PC-9 (cell line): ENCODE data around the gene RGS3. TPM values are rescaled to one million over a fixed set of nuclear protein-coding genes. Genes with fewer than 3 reads are reported as not detected.

Experiments
- BruUV-seq: library from RNA; stranded (reverse); fragments of 400-500 nt; replicated peaks from 2 replicates; lab custom pipeline; 2021; lab: Mats Ljungman, UMichigan
- CTCF ChIA-PET: fragments of 300-600 bp; sonication (Branson Sonifier 250); formaldehyde crosslinking; loops from one replicate; lab custom pipeline; 2022; ENCODE audit warnings: antibody characterized with exemption; lab: Charles Lee
- POLR2A ChIA-PET: fragments of 300-600 bp; sonication (Branson Sonifier 250); formaldehyde crosslinking; loops from one replicate; lab custom pipeline; 2022; ENCODE audit warnings: antibody characterized with exemption; ENCODE audit not compliant: unreplicated experiment; lab: Charles Lee
- DNase-seq, 2 experiments: peaks; one replicate each; pipeline versions ENCODE4 v3.0.0 to v3.0.0-alpha.2; 2015 to 2022; ENCODE audit warnings: mixed read lengths in 1 of 2
- H2AFZ ChIP-seq: fragments of 200-600 bp; sonication (generic); 2 replicates; pipeline ENCODE4 v1.8.1; 2017; ENCODE audit warnings: antibody characterized with exemption
- H3F3A ChIP-seq: fragments of 200-600 bp; sonication (generic); 2 replicates; pipeline ENCODE4 v1.8.1; 2017; ENCODE audit warnings: antibody characterized with exemption, mild to moderate bottlenecking, low read depth; ENCODE audit not compliant: insufficient read depth
- H3K27ac ChIP-seq: fragments of 200-600 bp; sonication (generic); 2 replicates; pipeline ENCODE4 v1.6.1; 2016; ENCODE audit warnings: mixed run types
- H3K27me3 ChIP-seq: fragments of 200-600 bp; sonication (generic); 2 replicates; pipeline ENCODE4 v1.6.1; 2016; ENCODE audit warnings: low read depth, mixed run types; ENCODE audit not compliant: insufficient read depth
- H3K36me3 ChIP-seq: fragments of 200-600 bp; sonication (generic); 2 replicates; pipeline ENCODE4 v1.6.1; 2016; ENCODE audit warnings: low read depth, mixed run types
- H3K4me1 ChIP-seq: fragments of 200-600 bp; sonication (generic); replicated peaks from 2 replicates; pipeline ENCODE4 v1.6.1; 2016; ENCODE audit warnings: mixed run types; ENCODE audit not compliant: insufficient read depth
- H3K4me2 ChIP-seq: fragments of 200-600 bp; sonication (generic); 2 replicates; pipeline ENCODE4 v1.6.1; 2017; ENCODE audit warnings: mixed run types
- H3K4me3 ChIP-seq: fragments of 200-600 bp; sonication (generic); 2 replicates; pipeline ENCODE4 v1.6.1; 2016; ENCODE audit warnings: mixed run types
- H3K79me2 ChIP-seq: fragments of 200-600 bp; sonication (generic); 2 replicates; pipeline ENCODE4 v1.6.1; 2017; ENCODE audit warnings: low read depth, mixed run types
- H3K9me2 ChIP-seq: fragments of 200-600 bp; sonication (generic); 2 replicates; pipeline ENCODE4 v1.8.1; 2017; ENCODE audit warnings: mild to moderate bottlenecking; ENCODE audit not compliant: insufficient read depth
- H3K9me3 ChIP-seq: fragments of 200-600 bp; sonication (generic); 2 replicates; pipeline ENCODE4 v1.8.1; 2016; ENCODE audit warnings: low read depth; ENCODE audit not compliant: insufficient read depth
- H4K20me1 ChIP-seq: fragments of 200-600 bp; sonication (generic); 2 replicates; pipeline ENCODE4 v1.8.1; 2017; ENCODE audit not compliant: insufficient read depth
- EZH2 ChIP-seq: fragments of 200-600 bp; sonication (generic); IDR thresholded peaks from 2 replicates; pipeline ENCODE4 v1.8.0; 2017; ENCODE audit warnings: antibody characterized with exemption, low read depth
- intact Hi-C: fragments of 100-400 bp; cut with micrococcal nuclease; formaldehyde crosslinking; loops from one replicate; pipeline ENCODE4 v1.10.0; 2022; ENCODE audit not compliant: unreplicated experiment
- total RNA-seq: library from RNA; stranded (reverse); gene quantifications from 2 replicates; pipeline ENCODE4 v1.2.3, GENCODE V29; 2021
- TF ChIP-seq, protein P1 (sequence below): fragments of 200-600 bp; sonication (generic); conservative IDR thresholded peaks from 2 replicates; pipeline ENCODE4 v1.6.1; 2017; ENCODE audit warnings: mixed run types, antibody characterized with exemption, mild to moderate bottlenecking, moderate library complexity

Gene RGS3
- total RNA-seq, 1 experiment from 2014 or later, result 75.8 TPM

DNA sequence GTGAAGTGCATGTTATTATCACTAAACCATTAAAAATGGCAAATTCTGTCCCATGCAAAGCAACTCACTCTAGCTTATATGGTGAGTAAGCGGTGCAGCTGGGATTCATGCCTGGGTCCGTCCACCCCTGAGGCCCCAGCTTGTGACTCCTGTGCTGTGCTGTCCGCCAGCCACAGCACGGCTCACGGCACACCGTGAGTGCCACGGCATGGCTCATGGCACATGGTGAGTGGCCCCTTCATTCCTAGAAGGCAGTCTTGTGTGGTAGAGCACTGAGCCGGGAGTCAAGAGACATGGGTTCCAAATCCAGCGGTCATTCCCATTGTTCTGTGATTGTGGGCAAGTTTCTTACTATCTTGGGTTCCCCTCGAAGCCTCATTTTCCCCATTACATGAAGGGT is 18.8 kb downstream of the RGS3 start:
- Histone ChIP-seq H3K4me1 (0 out of 2 replicates have a peak, but pooled peaks cover 6% of the 10 kb centered on the region), H3K4me3 (no peak overlapping the region), H3F3A (no peaks in the 10 kb centered on the region), H2AFZ (no peak overlapping the region), H3K36me3 (peaks cover 9% of the 10 kb centered on the region; the same call in 1 of the 2 replicates), H3K9me3 (no peaks in the 10 kb centered on the region), H3K79me2 (no peaks in the 10 kb centered on the region), H3K27ac (no peak overlapping the region), H3K27me3 (no peaks in the 10 kb centered on the region), H4K20me1 (no peaks in the 10 kb centered on the region; the same call in 1 of the 2 replicates), H3K9me2 (no peaks in the 10 kb centered on the region), H3K4me2 (no peak overlapping the region)
- intact Hi-C loops, result no loop called here
- ChIA-PET CTCF (no interaction called here), POLR2A (no interaction called here)
- TF ChIP-seq, protein P1, sequence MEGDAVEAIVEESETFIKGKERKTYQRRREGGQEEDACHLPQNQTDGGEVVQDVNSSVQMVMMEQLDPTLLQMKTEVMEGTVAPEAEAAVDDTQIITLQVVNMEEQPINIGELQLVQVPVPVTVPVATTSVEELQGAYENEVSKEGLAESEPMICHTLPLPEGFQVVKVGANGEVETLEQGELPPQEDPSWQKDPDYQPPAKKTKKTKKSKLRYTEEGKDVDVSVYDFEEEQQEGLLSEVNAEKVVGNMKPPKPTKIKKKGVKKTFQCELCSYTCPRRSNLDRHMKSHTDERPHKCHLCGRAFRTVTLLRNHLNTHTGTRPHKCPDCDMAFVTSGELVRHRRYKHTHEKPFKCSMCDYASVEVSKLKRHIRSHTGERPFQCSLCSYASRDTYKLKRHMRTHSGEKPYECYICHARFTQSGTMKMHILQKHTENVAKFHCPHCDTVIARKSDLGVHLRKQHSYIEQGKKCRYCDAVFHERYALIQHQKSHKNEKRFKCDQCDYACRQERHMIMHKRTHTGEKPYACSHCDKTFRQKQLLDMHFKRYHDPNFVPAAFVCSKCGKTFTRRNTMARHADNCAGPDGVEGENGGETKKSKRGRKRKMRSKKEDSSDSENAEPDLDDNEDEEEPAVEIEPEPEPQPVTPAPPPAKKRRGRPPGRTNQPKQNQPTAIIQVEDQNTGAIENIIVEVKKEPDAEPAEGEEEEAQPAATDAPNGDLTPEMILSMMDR, result no peak
- no peak for TF ChIP-seq EZH2
- no peak for DNase-seq
- no TSS peak for BruUV-seq

- POLR2A ChIA-PET, result no interaction called here
- Histone ChIP-seq H3K27me3 (no peaks in the 10 kb centered on the region), H3K79me2 (no peaks in the 10 kb centered on the region), H3K36me3 (peaks cover 9% of the 10 kb centered on the region; the same call in 1 of the 2 replicates), H3K4me3 (no peak overlapping the region), H3F3A (no peaks in the 10 kb centered on the region), H3K4me1 (0 out of 2 replicates have a peak, but pooled peaks cover 6% of the 10 kb centered on the region), H2AFZ (no peak overlapping the region), H3K27ac (no peak overlapping the region), H3K4me2 (no peak overlapping the region), H3K9me2 (no peaks in the 10 kb centered on the region), H3K9me3 (no peaks in the 10 kb centered on the region), H4K20me1 (no peaks in the 10 kb centered on the region)
- no peak for DNase-seq
- BruUV-seq, result no TSS peak
- intact Hi-C loops, result no loop called here
- no peak for TF ChIP-seq EZH2
- CTCF ChIA-PET, result no interaction called here
Measured at GRCh38 chr9:113482991-113483675, 19.6 kb downstream of the RGS3 start.

GRCh38 chr9:113483676-113484257 is 20.2 kb downstream of the RGS3 start:
- Histone ChIP-seq H3K4me3 (no peak overlapping the region), H3K4me2 (no peak overlapping the region), H3K9me3 (no peaks in the 10 kb centered on the region), H3F3A (no peaks in the 10 kb centered on the region), H3K79me2 (no peaks in the 10 kb centered on the region), H3K4me1 (0 out of 2 replicates have a peak, but pooled peaks cover 6% of the 10 kb centered on the region), H3K9me2 (no peaks in the 10 kb centered on the region), H4K20me1 (no peaks in the 10 kb centered on the region), H3K36me3 (peaks cover 9% of the 10 kb centered on the region; the same call in 1 of the 2 replicates), H3K27ac (no peak overlapping the region), H3K27me3 (no peaks in the 10 kb centered on the region), H2AFZ (no peak overlapping the region)
- TF ChIP-seq, protein P1, result no peak
- TF ChIP-seq EZH2, result no peak
- no TSS peak for BruUV-seq
- DNase-seq, result no peak
- intact Hi-C loops, result no loop called here
- CTCF ChIA-PET, result interaction anchor here (0.6 kb wide), 1 partner anchor 89 kb away, joined by 3 read pairs; no protein-coding TSS in a partner anchor
- POLR2A ChIA-PET, result no interaction called here
